Esophagus squamous epithelium (tissue), 5 donors: ENCODE results near the gene TCEA2. TPM values are rescaled to one million over a fixed set of nuclear protein-coding genes. Genes with fewer than 3 reads are reported as not detected.

Experiments
- DNase-seq: peaks from one replicate; lab custom pipeline; 2025; lab: John Stamatoyannopoulos, UW
- H3K27ac ChIP-seq, 4 donors: fragments of 200-600 bp; sonication (generic); one replicate each; pipeline ENCODE4 v1.5.1; 2016 to 2019; ENCODE audit warnings: mild to moderate bottlenecking in 1 of 4
- H3K27me3 ChIP-seq, 4 donors: fragments of 200-600 bp; sonication (generic); 1 replicate in 3 of 4; 2 replicates in 1 of 4; pipeline versions ENCODE4 v1.5.1 to v1.6.0; 2017 to 2021; ENCODE audit warnings: antibody characterized with exemption in 1 of 4
- H3K36me3 ChIP-seq, 3 donors: fragments of 200-600 bp; sonication (generic); one replicate each; pipeline ENCODE4 v1.5.1; 2016 to 2019
- H3K4me1 ChIP-seq, 3 donors: fragments of 200-600 bp; sonication (generic); one replicate each; pipeline ENCODE4 v1.5.1; 2017 to 2019
- H3K4me3 ChIP-seq, 4 donors: fragments of 200-600 bp; sonication (generic); 1 replicate in 3 of 4; 2 replicates in 1 of 4; pipeline ENCODE4 v1.5.1; 2016 to 2019; ENCODE audit warnings: mild to moderate bottlenecking in 2 of 4, moderate library complexity in 1 of 4
- H3K9me3 ChIP-seq, 3 donors: fragments of 200-600 bp; sonication (generic); one replicate each; pipeline ENCODE4 v1.5.1; 2016 to 2019
- POLR2A ChIP-seq, 4 donors: fragments of 450-650 bp; IDR thresholded peaks; one replicate each; pipeline ENCODE4 v1.6.1; 2017; ENCODE audit warnings: antibody characterized with exemption in 4 of 4, mild to moderate bottlenecking in 4 of 4, moderate library complexity in 3 of 4
- WGBS, 2 donors: methylation state at CpG; one replicate each; pipeline ENCODE4 v1.1.5; 2018; 5-methylcytosine and 5-hydroxymethylcytosine counted together
- intact Hi-C: fragments of 100-400 bp; cut with DNase I; formaldehyde crosslinking; loops from one replicate; pipeline ENCODE4 v1.15.0; 2022
- total RNA-seq, 4 donors: library from RNA; depleted of rRNA; stranded (reverse); fragments of >200 nt; gene quantifications; one replicate each; pipeline ENCODE4 v1.1.0, GENCODE V29; 2016
- TF ChIP-seq, protein P1 (sequence below), 6 experiments: fragments of 450-650 bp in 4 of 6; fragments of 200-600 bp in 2 of 6; sonication (generic) in 2 of 6; IDR thresholded peaks; one replicate each; pipeline ENCODE4 v1.5.1; 2016 to 2019; ENCODE audit warnings: antibody characterized with exemption in 6 of 6, mild to moderate bottlenecking in 4 of 6, moderate library complexity in 4 of 6
- donor health status: DM: yes; HTN: yes; CAD: no.

TCEA2 gene
- total RNA-seq, 4 donors from 2014 or later = 1.8 to 25.2 (median 8.9) TPM

DNA sequence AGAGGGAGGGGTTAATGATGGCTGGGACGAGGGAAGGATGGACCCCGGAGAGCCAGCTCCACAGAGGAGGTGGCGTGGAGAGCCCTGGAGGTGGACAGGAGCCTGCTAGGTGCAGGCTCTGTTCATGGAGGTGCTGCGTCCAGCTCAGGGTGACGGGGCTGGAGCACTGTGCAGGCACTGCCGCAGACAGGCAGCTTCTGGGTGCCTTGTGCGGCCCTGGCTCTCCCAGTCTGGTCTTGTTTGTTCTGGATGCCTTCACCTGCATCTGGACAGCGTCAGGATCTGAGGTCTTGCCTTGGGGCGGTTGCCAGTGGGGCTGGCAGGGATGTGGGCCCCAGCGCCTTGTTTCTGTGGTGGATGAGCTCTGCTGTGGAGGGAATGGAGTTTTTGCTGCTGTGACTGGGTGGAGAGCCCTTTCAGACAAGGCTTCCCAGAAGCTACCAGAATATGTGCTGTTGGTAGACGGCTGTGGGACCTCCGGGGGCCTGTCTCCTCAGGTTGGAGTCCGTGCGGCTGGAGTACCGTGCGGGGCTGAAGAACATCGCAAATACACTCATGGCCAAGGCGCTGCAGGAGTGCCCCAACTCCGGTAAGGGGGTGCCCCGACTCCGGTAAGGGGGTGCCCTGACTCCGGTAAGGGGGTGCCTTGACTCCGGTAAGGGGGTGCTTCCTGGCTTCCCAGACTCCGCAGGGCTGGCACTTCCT, 34.9 kb upstream of the TCEA2 start:
- H3K4me1 ChIP-seq = no peaks in the 10 kb centered on the region
- H3K27ac ChIP-seq = no peak overlapping the region
- H3K9me3 ChIP-seq = no peaks in the 10 kb centered on the region
- intact Hi-C loops = no loop called here
- no peak overlapping the region for H3K4me3 ChIP-seq
- no peaks in the 10 kb centered on the region for H3K27me3 ChIP-seq
- DNase-seq = no peak
- TF ChIP-seq, protein P1, sequence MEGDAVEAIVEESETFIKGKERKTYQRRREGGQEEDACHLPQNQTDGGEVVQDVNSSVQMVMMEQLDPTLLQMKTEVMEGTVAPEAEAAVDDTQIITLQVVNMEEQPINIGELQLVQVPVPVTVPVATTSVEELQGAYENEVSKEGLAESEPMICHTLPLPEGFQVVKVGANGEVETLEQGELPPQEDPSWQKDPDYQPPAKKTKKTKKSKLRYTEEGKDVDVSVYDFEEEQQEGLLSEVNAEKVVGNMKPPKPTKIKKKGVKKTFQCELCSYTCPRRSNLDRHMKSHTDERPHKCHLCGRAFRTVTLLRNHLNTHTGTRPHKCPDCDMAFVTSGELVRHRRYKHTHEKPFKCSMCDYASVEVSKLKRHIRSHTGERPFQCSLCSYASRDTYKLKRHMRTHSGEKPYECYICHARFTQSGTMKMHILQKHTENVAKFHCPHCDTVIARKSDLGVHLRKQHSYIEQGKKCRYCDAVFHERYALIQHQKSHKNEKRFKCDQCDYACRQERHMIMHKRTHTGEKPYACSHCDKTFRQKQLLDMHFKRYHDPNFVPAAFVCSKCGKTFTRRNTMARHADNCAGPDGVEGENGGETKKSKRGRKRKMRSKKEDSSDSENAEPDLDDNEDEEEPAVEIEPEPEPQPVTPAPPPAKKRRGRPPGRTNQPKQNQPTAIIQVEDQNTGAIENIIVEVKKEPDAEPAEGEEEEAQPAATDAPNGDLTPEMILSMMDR (IDR thresholded peaks at IDR 0.05) = no peak
- no peak for TF ChIP-seq POLR2A (IDR thresholded peaks at IDR 0.05)
- H3K36me3 ChIP-seq = peaks cover 48 to 100% (median 77%) of the 10 kb centered on the region in 3 donors
- 94% methylated on average over 6 to 18 of the region's 24 CpGs for WGBS, 2 donors

DNA sequence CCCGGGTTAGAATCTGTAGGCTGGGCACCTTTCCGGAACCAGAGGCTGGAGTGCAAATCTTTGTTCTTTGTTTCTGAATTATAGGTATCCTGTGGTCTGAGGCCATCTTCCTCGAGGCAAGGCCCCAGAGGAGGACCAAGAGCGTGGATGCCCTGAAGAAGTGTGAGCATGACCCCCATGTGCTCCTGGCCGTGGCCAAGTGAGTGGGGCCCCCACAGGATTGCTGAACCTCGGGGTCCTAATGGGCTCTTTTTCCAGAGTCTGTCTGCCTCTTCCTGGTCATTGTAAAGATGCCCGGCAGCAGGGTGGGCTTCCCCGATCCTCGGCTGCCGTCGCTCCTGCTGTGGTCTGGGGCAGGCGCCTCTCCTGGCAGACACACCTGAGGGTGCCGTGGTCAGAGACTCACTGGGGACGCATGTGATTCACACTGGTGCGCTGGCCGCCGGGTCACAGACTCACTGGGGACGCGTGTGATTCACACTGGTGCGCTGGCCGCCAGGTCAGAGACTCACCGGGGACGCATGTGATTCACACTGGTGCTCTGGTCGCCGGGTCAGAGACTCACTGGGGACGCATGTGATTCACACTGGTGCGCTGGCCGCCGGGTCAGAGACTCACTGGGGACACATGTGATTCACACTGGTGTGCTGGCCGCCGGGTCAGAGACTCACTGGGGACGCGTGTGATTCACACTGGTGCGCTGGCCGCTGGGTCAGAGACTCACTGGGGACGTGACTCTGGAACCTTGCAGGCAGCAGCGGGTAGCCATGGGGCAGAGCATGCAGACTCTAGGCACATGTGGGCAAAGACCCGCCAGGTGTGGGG, 33.5 kb upstream of the TCEA2 start:
- H3K4me3 ChIP-seq = no peak overlapping the region
- no peak for DNase-seq
- intact Hi-C loops = loop anchor here (10.0 kb wide), 1 partner anchor 45 kb away; the partner anchor contains the start of gene PRPF6
- no peaks in the 10 kb centered on the region for H3K27me3 ChIP-seq
- TF ChIP-seq, protein P1 (IDR thresholded peaks at IDR 0.05) = no peak
- no peak for TF ChIP-seq POLR2A (IDR thresholded peaks at IDR 0.05)
- WGBS, 2 donors = 89 to 94% methylated on average over 8 to 10 of the region's 38 CpGs
- no peaks in the 10 kb centered on the region for H3K9me3 ChIP-seq
- H3K27ac ChIP-seq = no peak overlapping the region
- H3K4me1 ChIP-seq = peaks cover 0 to 9% (median 0%) of the 10 kb centered on the region in 3 donors
- peaks cover 42 to 100% (median 66%) of the 10 kb centered on the region in 3 donors for H3K36me3 ChIP-seq

DNA sequence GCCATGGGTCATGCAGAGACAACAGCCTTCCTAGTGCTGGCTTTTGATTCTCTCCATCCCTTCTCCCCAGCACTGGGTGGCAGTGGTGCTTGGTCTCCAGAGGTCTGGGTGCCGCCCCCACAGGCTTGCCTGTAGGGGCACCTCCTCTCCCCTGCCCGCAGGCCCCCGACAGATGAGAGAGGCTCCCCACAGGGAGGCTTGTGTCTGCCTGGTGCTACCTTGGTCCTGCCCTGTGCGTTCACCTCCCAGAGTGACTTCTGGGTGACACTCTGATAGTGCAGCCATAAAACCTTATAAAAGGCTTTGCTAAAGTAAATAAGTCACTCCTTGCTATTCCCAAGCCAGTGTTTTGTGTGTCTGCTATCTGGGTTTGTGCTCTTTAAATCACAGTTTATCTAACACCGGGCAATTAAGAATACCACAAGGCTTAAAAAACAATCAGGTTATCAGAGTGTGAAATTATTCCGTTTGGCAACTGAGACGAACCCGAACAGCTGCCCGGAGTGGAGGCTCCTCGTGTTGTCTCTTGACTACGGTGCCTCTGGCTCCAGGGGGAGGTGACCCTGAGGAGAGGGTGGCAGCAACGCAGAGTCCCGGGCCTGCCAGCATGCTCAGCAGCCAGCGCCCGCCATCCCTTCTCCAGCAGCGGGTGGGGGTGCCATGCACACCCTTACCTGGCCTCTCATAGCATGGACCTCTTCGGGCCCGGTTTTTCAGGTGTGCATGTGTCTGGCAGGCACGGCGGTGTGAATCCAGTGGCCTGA, 32.4 kb upstream of the TCEA2 start:
- H3K27me3 ChIP-seq = no peaks in the 10 kb centered on the region
- no peak for DNase-seq

DNA sequence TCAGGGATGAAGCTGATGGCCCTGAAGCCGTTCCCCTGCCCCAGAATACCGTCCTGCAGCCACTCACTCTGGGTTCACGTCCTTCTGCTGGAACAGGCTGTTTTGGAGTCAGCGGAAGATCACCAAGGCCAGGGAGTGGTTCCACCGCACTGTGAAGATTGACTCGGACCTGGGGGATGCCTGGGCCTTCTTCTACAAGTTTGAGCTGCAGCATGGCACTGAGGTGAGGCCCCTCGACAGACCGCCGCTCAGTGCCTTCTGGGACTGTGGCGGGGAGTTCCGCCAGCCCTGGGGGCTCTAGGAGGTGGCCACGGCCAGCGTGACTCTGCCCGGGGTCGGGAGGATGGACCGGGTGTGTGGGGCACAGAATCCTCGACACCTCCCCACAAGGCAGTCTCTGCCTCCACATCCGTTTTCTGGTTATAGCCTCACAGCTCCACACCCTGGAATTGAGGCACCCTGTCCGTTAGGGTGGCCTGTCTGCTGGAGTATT, 31.1 kb upstream of the TCEA2 start:
- peaks cover 0 to 12% (median 0%) of the 10 kb centered on the region in 3 donors for H3K4me1 ChIP-seq
- H3K9me3 ChIP-seq = no peaks in the 10 kb centered on the region
- peaks cover 0 to 10% (median 0%) of the 10 kb centered on the region in 4 donors for H3K27me3 ChIP-seq
- intact Hi-C loops = loop anchor here (10.0 kb wide), 1 partner anchor 47 kb away; the partner anchor contains the start of gene PRPF6
- TF ChIP-seq, protein P1 (IDR thresholded peaks at IDR 0.05) = no peak
- TF ChIP-seq POLR2A (IDR thresholded peaks at IDR 0.05) = no peak
- 82 to 92% methylated on average over 4 of the region's 19 CpGs for WGBS, 2 donors
- DNase-seq = no peak
- H3K27ac ChIP-seq = no peak overlapping the region
- H3K4me3 ChIP-seq = no peak overlapping the region
- H3K36me3 ChIP-seq = peaks cover 35 to 88% (median 45%) of the 10 kb centered on the region in 3 donors

More for the DNA sequence above, 32.4 kb upstream of the TCEA2 start:
- intact Hi-C loops = loop anchor here (10.0 kb wide), 1 partner anchor 46 kb away; the partner anchor contains the start of gene PRPF6
- no peaks in the 10 kb centered on the region for H3K9me3 ChIP-seq
- WGBS, 2 donors = 93% methylated on average over 12 to 13 of the region's 20 CpGs
- peaks cover 0 to 12% (median 0%) of the 10 kb centered on the region in 3 donors for H3K4me1 ChIP-seq
- TF ChIP-seq POLR2A (IDR thresholded peaks at IDR 0.05) = no peak
- no peak overlapping the region for H3K27ac ChIP-seq
- peaks cover 42 to 100% (median 58%) of the 10 kb centered on the region in 3 donors for H3K36me3 ChIP-seq
- H3K4me3 ChIP-seq = no peak overlapping the region
